ENCODE measurements around the gene TGFBI. TPM values are rescaled to one million over a fixed set of nuclear protein-coding genes. Genes with fewer than 3 reads are reported as not detected.
A peak's percentile ranks its signal among the peaks of the same experiment; 100 is the strongest.

Gene TGFBI
- total RNA-seq, 1 donor from 2014 or later = 345 TPM

DNA sequence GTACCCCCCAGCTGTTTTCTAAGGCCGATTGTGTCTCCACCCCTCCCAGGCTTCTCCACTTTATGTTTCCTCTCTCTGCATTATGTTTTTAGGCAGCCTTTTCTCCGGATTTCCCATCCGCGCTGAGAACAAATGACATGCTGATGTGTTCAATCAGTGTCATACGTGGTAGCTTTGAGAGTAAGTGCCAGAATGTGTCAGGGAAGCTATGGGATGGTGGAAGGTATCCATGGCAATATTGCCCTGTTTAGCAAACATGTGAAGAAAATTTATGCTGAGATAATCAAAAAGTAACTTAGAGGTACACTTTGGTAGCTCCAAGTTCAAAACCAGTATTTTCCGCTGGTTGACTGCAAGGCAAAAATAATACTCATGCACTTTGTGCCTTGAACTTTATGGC lies 37.4 kb upstream of the TGFBI start:
- Mint-ChIP-seq H3K27ac (no peak overlapping the region), H3K36me3 (no peaks in the 10 kb centered on the region), H3K4me3 (no peak overlapping the region), H3K4me1 (peaks cover 51% of the 10 kb centered on the region), H3K9me3 (peaks cover 8% of the 10 kb centered on the region), H3K27me3 (ENCODE audit: low read depth) (no peaks in the 10 kb centered on the region)
- TF ChIP-seq, protein P1, sequence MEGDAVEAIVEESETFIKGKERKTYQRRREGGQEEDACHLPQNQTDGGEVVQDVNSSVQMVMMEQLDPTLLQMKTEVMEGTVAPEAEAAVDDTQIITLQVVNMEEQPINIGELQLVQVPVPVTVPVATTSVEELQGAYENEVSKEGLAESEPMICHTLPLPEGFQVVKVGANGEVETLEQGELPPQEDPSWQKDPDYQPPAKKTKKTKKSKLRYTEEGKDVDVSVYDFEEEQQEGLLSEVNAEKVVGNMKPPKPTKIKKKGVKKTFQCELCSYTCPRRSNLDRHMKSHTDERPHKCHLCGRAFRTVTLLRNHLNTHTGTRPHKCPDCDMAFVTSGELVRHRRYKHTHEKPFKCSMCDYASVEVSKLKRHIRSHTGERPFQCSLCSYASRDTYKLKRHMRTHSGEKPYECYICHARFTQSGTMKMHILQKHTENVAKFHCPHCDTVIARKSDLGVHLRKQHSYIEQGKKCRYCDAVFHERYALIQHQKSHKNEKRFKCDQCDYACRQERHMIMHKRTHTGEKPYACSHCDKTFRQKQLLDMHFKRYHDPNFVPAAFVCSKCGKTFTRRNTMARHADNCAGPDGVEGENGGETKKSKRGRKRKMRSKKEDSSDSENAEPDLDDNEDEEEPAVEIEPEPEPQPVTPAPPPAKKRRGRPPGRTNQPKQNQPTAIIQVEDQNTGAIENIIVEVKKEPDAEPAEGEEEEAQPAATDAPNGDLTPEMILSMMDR (IDR thresholded peaks at IDR 0.05; ENCODE audit: unreplicated experiment) = no peak
- no peak for DNase-seq (ENCODE audit: low spot score in 2 of 2, unreplicated experiment in 2 of 2)

DNA sequence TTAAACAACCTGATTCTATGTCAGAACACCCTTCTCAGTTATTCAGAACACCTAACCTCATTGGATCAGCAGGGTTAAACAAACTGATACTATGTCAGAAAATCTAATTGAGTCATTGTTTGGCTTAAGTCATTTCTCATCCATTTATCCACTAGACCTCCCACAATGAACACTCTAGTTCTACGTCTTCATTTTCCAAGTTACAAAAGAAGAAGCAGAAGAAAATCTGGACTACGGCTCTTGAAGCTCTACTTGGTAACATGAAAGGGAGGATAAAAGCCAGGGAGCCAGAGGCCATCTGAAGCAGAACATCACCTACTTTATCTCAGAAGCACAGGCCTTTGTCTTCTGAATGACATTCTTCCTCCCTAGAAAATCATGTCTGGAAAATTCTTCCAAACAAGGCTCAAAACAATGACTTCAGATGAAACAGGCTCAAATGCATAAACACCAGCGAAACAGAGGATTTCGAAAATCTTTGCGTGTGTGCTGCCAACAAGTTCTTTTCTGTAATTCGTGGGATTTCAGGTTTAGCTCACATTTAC lies 35.4 kb upstream of the TGFBI start:
- peaks cover 8% of the 10 kb centered on the region for H3K9me3 Mint-ChIP-seq
- TF ChIP-seq, protein P1 (IDR thresholded peaks at IDR 0.05; ENCODE audit: unreplicated experiment) = no peak
- no peaks in the 10 kb centered on the region for H3K36me3 Mint-ChIP-seq

DNA sequence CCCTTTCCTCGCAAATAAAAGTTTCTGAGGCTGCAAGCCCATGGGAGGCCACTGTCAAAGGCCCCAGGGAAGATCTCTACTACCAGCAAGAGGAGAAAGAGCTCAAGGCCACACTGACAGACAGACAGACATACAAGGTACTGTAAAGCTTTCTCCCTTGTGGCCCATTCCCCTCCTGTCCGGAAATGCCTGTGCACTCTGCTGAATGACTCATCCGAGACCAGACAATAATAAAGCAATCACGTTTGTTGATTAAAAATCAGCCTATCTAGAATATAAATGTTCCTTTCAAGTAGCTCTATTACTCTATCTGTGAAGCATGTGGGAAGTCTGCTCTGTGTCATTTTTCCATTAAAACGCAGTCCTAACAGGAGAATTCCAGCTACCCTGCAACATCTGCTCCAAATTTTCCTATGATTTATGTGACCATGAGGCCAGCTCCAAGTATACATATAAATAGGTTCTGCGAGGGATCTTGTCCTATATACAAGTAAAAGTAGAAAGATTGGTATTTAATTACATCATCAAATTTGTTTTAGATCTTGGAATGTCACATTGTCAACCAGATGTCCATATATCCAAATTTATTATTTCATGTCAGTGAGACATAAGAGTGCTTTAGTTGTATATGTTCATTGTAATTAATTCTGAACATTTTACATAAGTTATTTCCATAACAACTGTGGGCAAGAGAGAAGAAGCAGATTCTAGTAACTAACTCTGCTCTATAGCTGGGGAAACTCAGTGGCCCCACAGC lies 34.7 kb upstream of the TGFBI start:
- DNase-seq (ENCODE audit: low spot score in 2 of 2, unreplicated experiment in 2 of 2) = no peak
- H3K27ac Mint-ChIP-seq = peak overlapping the region; percentile 97
- TF ChIP-seq, protein P1 (IDR thresholded peaks at IDR 0.05; ENCODE audit: unreplicated experiment) = no peak
- H3K4me3 Mint-ChIP-seq = no peak overlapping the region
- H3K4me1 Mint-ChIP-seq = peaks cover 56% of the 10 kb centered on the region
- peaks cover 6% of the 10 kb centered on the region for H3K27me3 Mint-ChIP-seq (ENCODE audit: low read depth)
- peaks cover 6% of the 10 kb centered on the region for H3K9me3 Mint-ChIP-seq
- no peaks in the 10 kb centered on the region for H3K36me3 Mint-ChIP-seq

More for the DNA sequence above, 35.4 kb upstream of the TGFBI start:
- H3K27ac Mint-ChIP-seq = peak overlapping the region; percentile 97
- peaks cover 56% of the 10 kb centered on the region for H3K4me1 Mint-ChIP-seq
- no peak overlapping the region for H3K4me3 Mint-ChIP-seq
- peaks cover 6% of the 10 kb centered on the region for H3K27me3 Mint-ChIP-seq (ENCODE audit: low read depth)
- DNase-seq (ENCODE audit: low spot score in 2 of 2, unreplicated experiment in 2 of 2) = no peak

DNA sequence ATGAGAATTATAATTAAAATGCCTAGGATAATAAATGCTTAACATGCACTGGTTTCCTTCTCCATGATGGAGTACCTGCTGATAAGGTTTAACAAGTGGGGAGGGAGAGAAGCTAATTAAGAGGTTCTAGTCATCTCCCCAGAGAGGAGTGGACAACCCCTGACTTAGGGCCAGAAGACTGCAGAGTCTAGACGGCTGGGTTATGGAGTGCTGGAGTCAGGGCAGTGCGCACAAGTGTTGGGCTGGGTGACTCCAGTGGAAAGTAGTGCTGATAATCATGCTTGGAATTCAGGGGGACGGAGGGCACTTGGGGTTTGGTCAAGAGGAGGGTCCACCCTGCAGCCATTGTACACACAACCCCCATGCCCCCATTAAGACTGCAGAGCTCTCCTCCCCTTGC lies 32.8 kb upstream of the TGFBI start:
- no peak overlapping the region for H3K27ac Mint-ChIP-seq
- peaks cover 49% of the 10 kb centered on the region for H3K4me1 Mint-ChIP-seq
- peaks cover 6% of the 10 kb centered on the region for H3K27me3 Mint-ChIP-seq (ENCODE audit: low read depth)
- no peaks in the 10 kb centered on the region for H3K36me3 Mint-ChIP-seq
- TF ChIP-seq, protein P1 (IDR thresholded peaks at IDR 0.05; ENCODE audit: unreplicated experiment) = no peak
- no peak overlapping the region for H3K4me3 Mint-ChIP-seq
- no peaks in the 10 kb centered on the region for H3K9me3 Mint-ChIP-seq
- no peak for DNase-seq (ENCODE audit: low spot score in 2 of 2, unreplicated experiment in 2 of 2)

DNA sequence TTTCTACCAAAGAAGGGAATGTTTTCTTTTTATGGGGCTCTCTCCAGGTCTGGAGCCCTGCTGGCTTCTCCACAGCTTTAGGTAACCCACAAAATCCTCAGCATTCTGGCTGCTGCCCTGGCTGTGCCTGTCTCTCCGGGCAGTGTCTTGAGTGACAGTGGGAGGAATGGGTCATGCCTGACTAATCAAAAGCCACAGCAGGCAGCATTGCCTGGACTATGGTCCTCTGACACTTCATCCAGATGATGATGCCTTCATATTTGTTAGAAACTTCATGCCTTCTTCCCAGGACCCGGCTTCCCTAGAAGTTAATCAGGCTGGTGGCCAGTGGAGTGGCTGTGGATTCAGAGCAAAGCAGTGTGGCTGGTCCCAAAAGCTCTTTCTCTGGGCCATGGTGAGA lies 32.2 kb upstream of the TGFBI start:
- H3K4me1 Mint-ChIP-seq = peaks cover 51% of the 10 kb centered on the region
- H3K27me3 Mint-ChIP-seq (ENCODE audit: low read depth) = peaks cover 6% of the 10 kb centered on the region
- H3K9me3 Mint-ChIP-seq = no peaks in the 10 kb centered on the region

More for the DNA sequence above, 32.2 kb upstream of the TGFBI start:
- DNase-seq (ENCODE audit: low spot score in 2 of 2, unreplicated experiment in 2 of 2) = no peak
- TF ChIP-seq, protein P1 (IDR thresholded peaks at IDR 0.05; ENCODE audit: unreplicated experiment) = no peak
- Mint-ChIP-seq H3K36me3 (no peaks in the 10 kb centered on the region), H3K27ac (no peak overlapping the region), H3K4me3 (no peak overlapping the region)
